ENCODE results near the gene ATP2A1. TPM values are rescaled to one million over a fixed set of nuclear protein-coding genes. Genes with fewer than 3 reads are reported as not detected.
"Not testable (repeated sequence)": the region's sequence is repeated elsewhere in the genome, so short reads cannot be mapped to it uniquely, and the experiment has no call there.

ATP2A1 gene
- total and polyA plus RNA-seq, 7 donors = 169 to 2,539 (median 1,569) TPM

DNA sequence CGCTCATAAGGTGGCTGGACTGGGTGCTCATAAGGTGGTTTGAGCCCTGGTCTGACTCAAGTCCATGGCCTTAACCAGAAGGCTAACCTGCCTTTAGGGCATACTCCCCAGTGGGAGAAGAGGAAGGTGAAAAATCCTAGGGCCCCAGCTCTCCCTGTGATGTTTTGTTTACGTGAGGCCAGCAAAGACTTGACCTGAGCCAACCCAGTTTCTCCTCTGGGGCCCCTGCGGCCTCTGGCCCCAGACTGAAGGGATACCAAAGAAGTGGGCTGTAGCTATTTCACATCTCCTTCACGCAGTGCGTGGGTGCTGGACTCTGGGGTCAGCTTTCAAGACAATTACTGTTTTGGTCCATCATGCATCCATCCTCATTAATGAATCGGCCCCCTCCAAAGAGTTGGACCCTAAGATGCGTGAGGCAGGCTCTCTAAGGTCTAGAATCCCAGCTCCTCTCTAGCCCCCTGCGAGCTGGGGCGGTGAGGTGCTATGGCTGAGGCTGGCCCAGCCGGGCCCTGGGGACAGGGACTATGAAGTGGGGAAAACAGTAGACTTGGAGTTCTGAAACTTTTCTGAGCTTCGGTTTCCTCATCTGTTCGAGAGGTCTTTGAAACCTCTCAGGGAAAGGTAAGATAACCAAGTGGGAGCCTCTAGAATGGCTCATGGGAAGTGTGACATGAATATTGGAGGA lies 13.1 kb upstream of the ATP2A1 start:
- H3K4me3 ChIP-seq = peak overlapping the region; percentile 95
- DNase-seq = no peak
- peak overlapping the region; percentile 98 for H3K27ac ChIP-seq
- peaks cover 10% of the 10 kb centered on the region for H3K4me1 ChIP-seq
- intact Hi-C loops (cut with DNase I) = no loop called here
- ATAC-seq = no peak
- WGBS, 3 donors = 79 to 87% (median 80%) methylated on average over 12 of the region's 12 CpGs
- no peaks in the 10 kb centered on the region for H3K27me3 ChIP-seq (ENCODE audit: insufficient read depth in 3 of 3, low read length in 2 of 3)
- no peaks in the 10 kb centered on the region for H3K9me3 ChIP-seq
- TF ChIP-seq, protein P1, sequence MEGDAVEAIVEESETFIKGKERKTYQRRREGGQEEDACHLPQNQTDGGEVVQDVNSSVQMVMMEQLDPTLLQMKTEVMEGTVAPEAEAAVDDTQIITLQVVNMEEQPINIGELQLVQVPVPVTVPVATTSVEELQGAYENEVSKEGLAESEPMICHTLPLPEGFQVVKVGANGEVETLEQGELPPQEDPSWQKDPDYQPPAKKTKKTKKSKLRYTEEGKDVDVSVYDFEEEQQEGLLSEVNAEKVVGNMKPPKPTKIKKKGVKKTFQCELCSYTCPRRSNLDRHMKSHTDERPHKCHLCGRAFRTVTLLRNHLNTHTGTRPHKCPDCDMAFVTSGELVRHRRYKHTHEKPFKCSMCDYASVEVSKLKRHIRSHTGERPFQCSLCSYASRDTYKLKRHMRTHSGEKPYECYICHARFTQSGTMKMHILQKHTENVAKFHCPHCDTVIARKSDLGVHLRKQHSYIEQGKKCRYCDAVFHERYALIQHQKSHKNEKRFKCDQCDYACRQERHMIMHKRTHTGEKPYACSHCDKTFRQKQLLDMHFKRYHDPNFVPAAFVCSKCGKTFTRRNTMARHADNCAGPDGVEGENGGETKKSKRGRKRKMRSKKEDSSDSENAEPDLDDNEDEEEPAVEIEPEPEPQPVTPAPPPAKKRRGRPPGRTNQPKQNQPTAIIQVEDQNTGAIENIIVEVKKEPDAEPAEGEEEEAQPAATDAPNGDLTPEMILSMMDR (IDR thresholded peaks at IDR 0.05) = no peak
- peaks cover 0 to 39% of the 10 kb centered on the region in 2 donors for H3K36me3 ChIP-seq (ENCODE audit: insufficient read depth in 1 of 2, low read depth in 1 of 2)

DNA sequence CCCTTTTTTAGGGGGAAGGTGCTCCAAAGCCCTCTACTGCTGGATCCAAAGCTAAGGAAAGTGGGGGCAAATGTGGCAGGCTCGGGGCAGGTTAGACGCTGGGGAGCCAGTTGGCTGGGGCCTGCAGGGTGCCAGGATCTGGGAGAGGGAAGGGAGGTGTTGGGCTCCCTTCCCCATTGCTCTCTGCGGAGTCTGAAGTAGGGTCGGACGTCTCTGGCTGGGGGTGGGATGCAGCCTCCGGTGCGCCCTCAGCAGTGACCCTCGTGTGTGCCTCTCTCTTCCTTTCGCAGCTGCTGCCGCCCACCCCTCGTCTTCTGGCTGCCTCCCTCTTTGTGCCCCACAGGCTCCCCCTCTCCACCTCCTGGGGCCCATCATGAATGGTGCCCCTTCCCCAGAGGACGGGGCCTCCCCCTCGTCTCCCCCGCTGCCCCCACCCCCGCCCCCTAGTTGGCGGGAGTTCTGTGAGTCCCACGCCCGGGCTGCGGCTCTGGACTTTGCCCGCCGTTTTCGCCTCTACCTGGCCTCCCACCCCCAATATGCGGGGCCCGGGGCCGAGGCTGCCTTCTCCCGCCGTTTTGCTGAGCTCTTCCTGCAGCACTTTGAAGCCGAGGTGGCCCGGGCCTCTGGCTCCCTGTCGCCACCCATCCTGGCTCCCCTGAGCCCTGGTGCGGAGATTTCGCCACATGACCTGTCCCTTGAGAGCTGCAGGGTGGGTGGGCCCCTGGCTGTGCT lies 12.4 kb upstream of the ATP2A1 start:
- Histone ChIP-seq H3K27me3 (ENCODE audit: insufficient read depth in 3 of 3, low read length in 2 of 3) (no peaks in the 10 kb centered on the region), H3K36me3 (ENCODE audit: insufficient read depth in 1 of 2, low read depth in 1 of 2) (peaks cover 0 to 47% of the 10 kb centered on the region in 2 donors), H3K27ac (no peak overlapping the region), H3K4me1 (peaks cover 10% of the 10 kb centered on the region), H3K4me3 (no peak overlapping the region), H3K9me3 (no peaks in the 10 kb centered on the region)
- intact Hi-C loops (cut with DNase I) = no loop called here
- 60 to 70% (median 64%) methylated on average over 20 to 32 of the region's 32 CpGs for WGBS, 3 donors
- no peak for DNase-seq
- no peak for ATAC-seq
- TF ChIP-seq, protein P1 (IDR thresholded peaks at IDR 0.05) = no peak

DNA sequence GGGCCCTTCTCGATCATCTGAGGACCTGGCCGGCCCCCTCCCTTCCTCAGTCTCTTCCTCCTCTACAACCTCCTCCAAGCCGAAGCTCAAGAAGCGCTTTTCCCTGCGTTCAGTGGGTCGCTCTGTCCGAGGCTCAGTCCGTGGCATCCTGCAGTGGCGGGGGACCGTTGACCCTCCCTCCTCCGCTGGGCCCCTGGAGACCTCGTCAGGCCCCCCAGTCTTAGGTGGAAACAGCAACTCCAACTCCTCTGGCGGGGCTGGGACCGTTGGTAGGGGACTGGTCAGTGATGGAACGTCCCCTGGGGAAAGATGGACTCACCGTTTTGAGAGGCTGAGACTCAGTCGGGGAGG lies 11.9 kb upstream of the ATP2A1 start:
- no peak for DNase-seq
- Histone ChIP-seq H3K27ac (no peak overlapping the region), H3K9me3 (no peaks in the 10 kb centered on the region), H3K27me3 (ENCODE audit: insufficient read depth in 3 of 3, low read length in 2 of 3) (no peaks in the 10 kb centered on the region), H3K4me3 (no peak overlapping the region), H3K36me3 (ENCODE audit: insufficient read depth in 1 of 2, low read depth in 1 of 2) (peaks cover 0 to 52% of the 10 kb centered on the region in 2 donors), H3K4me1 (peaks cover 10% of the 10 kb centered on the region)
- 72 to 78% (median 74%) methylated on average over 17 of the region's 17 CpGs for WGBS, 3 donors
- intact Hi-C loops (cut with DNase I) = no loop called here
- ATAC-seq = no peak
- TF ChIP-seq, protein P1 (IDR thresholded peaks at IDR 0.05) = no peak

DNA sequence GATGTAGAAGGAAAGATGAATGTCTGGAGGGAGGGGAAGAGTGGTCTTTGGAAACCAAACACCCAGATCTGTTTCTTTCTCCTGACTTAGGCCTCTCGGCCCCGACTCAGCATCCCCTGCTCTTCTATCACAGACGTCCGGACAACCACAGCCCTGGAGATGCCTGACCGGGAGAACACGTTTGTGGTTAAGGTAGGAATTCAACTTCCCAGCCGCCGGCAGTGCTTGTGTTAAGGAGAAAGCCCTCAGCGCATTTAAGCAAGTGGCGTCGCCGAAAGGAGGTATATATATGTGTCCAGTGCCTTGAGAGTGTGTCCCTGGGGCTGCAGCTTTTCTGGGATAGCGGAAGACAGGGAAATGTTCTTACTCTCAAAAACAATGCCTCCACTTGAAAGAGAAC lies 11.0 kb upstream of the ATP2A1 start:
- no peak for DNase-seq
- intact Hi-C loops (cut with DNase I) = no loop called here

DNA sequence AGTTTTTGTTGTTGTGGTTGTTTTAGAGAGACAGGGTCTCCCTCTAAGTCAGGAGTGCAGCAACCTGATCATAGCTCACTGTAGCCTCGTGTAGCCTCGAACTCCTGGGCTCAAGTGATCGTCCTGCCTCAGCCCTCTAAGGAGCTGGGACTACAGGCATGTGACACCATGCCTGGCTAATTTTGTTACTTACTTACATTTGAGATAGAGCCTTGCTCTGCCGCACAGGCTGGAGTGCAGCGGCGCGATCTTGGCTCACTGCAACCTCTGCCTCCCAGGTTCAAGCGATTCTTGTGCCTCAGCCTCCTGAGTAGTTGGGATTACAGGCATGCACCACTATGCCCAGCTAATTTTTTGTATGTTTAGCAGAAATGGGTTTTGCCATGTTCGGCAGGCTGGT lies 10.6 kb upstream of the ATP2A1 start:
- H3K27me3 ChIP-seq (ENCODE audit: insufficient read depth in 3 of 3, low read length in 2 of 3); H3K4me1 ChIP-seq; ATAC-seq; H3K27ac ChIP-seq; intact Hi-C loops (cut with DNase I); DNase-seq; H3K4me3 ChIP-seq; H3K9me3 ChIP-seq: not testable (repeated sequence)
- peaks cover 0 to 64% of the 10 kb centered on the region in 2 donors for H3K36me3 ChIP-seq (ENCODE audit: insufficient read depth in 1 of 2, low read depth in 1 of 2)
- 85 to 90% (median 85%) methylated on average over 9 of the region's 9 CpGs for WGBS, 3 donors

More for the DNA sequence above, 11.0 kb upstream of the ATP2A1 start:
- H3K9me3 ChIP-seq = no peaks in the 10 kb centered on the region
- WGBS, 3 donors = 84 to 88% (median 88%) methylated on average over 13 of the region's 13 CpGs
- H3K4me1 ChIP-seq = peaks cover 10% of the 10 kb centered on the region
- no peak overlapping the region for H3K4me3 ChIP-seq
- H3K27me3 ChIP-seq (ENCODE audit: insufficient read depth in 3 of 3, low read length in 2 of 3) = no peaks in the 10 kb centered on the region
- no peak for ATAC-seq
- TF ChIP-seq, protein P1 (IDR thresholded peaks at IDR 0.05) = no peak
- peaks cover 0 to 60% of the 10 kb centered on the region in 2 donors for H3K36me3 ChIP-seq (ENCODE audit: insufficient read depth in 1 of 2, low read depth in 1 of 2)
- no peak overlapping the region for H3K27ac ChIP-seq

All from psoas muscle (tissue), 8 donors.